Ovary (tissue), 3 donors: ENCODE results near the gene NEMP2.

Experiments
- EP300 ChIP-seq: sonication (generic); formaldehyde crosslinking; IDR thresholded peaks from one replicate; pipeline ENCODE4 v1.6.1; 2017; ENCODE audit warnings: antibody characterized with exemption
- TF ChIP-seq, protein P1 (sequence below), 3 donors: fragments of 450-650 bp in 2 of 3; fragments of 200-600 bp in 1 of 3; IDR thresholded peaks; one replicate each; pipeline versions ENCODE4 v1.5.1 to v1.8.0; 2016 to 2022; ENCODE audit warnings: antibody characterized with exemption in 3 of 3, mild to moderate bottlenecking in 1 of 3
- donor health status: DM: no; HTN: no; CAD: no.

- TF ChIP-seq, protein P1, sequence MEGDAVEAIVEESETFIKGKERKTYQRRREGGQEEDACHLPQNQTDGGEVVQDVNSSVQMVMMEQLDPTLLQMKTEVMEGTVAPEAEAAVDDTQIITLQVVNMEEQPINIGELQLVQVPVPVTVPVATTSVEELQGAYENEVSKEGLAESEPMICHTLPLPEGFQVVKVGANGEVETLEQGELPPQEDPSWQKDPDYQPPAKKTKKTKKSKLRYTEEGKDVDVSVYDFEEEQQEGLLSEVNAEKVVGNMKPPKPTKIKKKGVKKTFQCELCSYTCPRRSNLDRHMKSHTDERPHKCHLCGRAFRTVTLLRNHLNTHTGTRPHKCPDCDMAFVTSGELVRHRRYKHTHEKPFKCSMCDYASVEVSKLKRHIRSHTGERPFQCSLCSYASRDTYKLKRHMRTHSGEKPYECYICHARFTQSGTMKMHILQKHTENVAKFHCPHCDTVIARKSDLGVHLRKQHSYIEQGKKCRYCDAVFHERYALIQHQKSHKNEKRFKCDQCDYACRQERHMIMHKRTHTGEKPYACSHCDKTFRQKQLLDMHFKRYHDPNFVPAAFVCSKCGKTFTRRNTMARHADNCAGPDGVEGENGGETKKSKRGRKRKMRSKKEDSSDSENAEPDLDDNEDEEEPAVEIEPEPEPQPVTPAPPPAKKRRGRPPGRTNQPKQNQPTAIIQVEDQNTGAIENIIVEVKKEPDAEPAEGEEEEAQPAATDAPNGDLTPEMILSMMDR (IDR thresholded peaks at IDR 0.05), result peak; percentile 23 to 40 (median 38)
- TF ChIP-seq EP300, result no peak
Measured at GRCh38 chr2:190511104-190511503, 23.4 kb downstream of the NEMP2 start.
